HUDEP-2 (cell line): ENCODE measurements around the gene LDLRAD3.

Experiments
- DNase-seq, 76 experiments: peaks; one replicate each; lab custom pipeline; 2025; ENCODE audit not compliant: unreplicated experiment in 76 of 76; lab: John Stamatoyannopoulos, UW

Gene LDLRAD3

GRCh38 chr11:36150986-36151385 lies 207.1 kb downstream of the LDLRAD3 start:
- no peak for DNase-seq

- DNase-seq = no peak
Observed at GRCh38 chr11:36151933-36152580, 208.2 kb downstream of the LDLRAD3 start.

- DNase-seq = no peak
Observed at GRCh38 chr11:36153551-36153950, 209.7 kb downstream of the LDLRAD3 start.

GRCh38 chr11:36155124-36155561 lies 211.3 kb downstream of the LDLRAD3 start:
- DNase-seq = no peak

- DNase-seq = no peak
Observed at GRCh38 chr11:36155770-36156160, 211.9 kb downstream of the LDLRAD3 start.

- no peak for DNase-seq
Observed at GRCh38 chr11:36156161-36156816, 212.4 kb downstream of the LDLRAD3 start.

- DNase-seq = no peak
Observed at GRCh38 chr11:36156817-36157519, 213.1 kb downstream of the LDLRAD3 start.

- DNase-seq = no peak
Observed at GRCh38 chr11:36160091-36160490, 216.2 kb downstream of the LDLRAD3 start.

GRCh38 chr11:36161572-36161971 lies 217.7 kb downstream of the LDLRAD3 start:
- DNase-seq = no peak

GRCh38 chr11:36162006-36162882 lies 218.4 kb downstream of the LDLRAD3 start:
- DNase-seq = no peak

GRCh38 chr11:36162883-36163434 lies 219.1 kb downstream of the LDLRAD3 start:
- peak in 4 of 76 experiments; percentile 15 to 33 (median 24) for DNase-seq

- no peak for DNase-seq
Observed at GRCh38 chr11:36164506-36165250, 220.8 kb downstream of the LDLRAD3 start.

GRCh38 chr11:36165621-36166397 lies 221.9 kb downstream of the LDLRAD3 start:
- DNase-seq = no peak

- no peak for DNase-seq
Observed at GRCh38 chr11:36167073-36167472, 223.2 kb downstream of the LDLRAD3 start.

GRCh38 chr11:36167729-36168128 lies 223.9 kb downstream of the LDLRAD3 start:
- DNase-seq = no peak

- no peak for DNase-seq
Observed at GRCh38 chr11:36177836-36178235, 234.0 kb downstream of the LDLRAD3 start.

- DNase-seq = no peak
Observed at GRCh38 chr11:36186340-36187175, 242.7 kb downstream of the LDLRAD3 start.

GRCh38 chr11:36187622-36188021 lies 243.8 kb downstream of the LDLRAD3 start:
- DNase-seq = no peak
